K562 (cell line): ENCODE measurements around the gene RAB17. TPM values are rescaled to one million over a fixed set of nuclear protein-coding genes. Genes with fewer than 3 reads are reported as not detected.

Experiments used
- ATAC-seq: fragments of 200-7000 bp; cut with Tn5 transposase; 3 replicates; pipeline ENCODE4 v1.9.1; 2020; ENCODE audit warnings: moderate library complexity
- BruUV-seq: library from RNA; stranded (reverse); fragments of 400-500 nt; replicated peaks from 2 replicates; lab custom pipeline; 2021; lab: Mats Ljungman, UMichigan
- CTCF ChIA-PET: fragments of 300-600 bp; formaldehyde crosslinking; extraction: SDS; loops from one replicate; lab custom pipeline; 2021; ENCODE audit warnings: low intra/inter-chr PET ratio; lab: Yijun Ruan, JAX
- POLR2A ChIA-PET: fragments of 300-600, 350-650 bp; sonication (Branson Sonifier 250); formaldehyde crosslinking; extraction: SDS; loops from one replicate; lab custom pipeline; 2021; ENCODE audit warnings: antibody characterized with exemption, inconsistent platforms; lab: Yijun Ruan, JAX
- DNase-seq, 4 experiments: peaks; one replicate each; pipeline versions ENCODE4 v3.0.0 to v3.0.0-alpha.2; 2011 to 2018; ENCODE audit warnings: low spot score in 3 of 4, mixed read lengths in 3 of 4; ENCODE audit errors: extremely low read depth in 1 of 4
- FAIRE-seq: peaks from 2 replicates; lab custom pipeline; 2011; peaks lifted over from hg19 to GRCh38; lab: Jason Lieb, UNC
- H2AFZ ChIP-seq: 2 replicates; pipeline ENCODE4 v1.6.0; 2011; ENCODE audit warnings: low read depth, low read length, control low read depth, inconsistent platforms
- H3K27ac ChIP-seq: fragments of 200-600 bp; 3 replicates; pipeline ENCODE4 v1.8.0; 2011; ENCODE audit warnings: low read depth, mild to moderate bottlenecking, control low read depth, inconsistent platforms, low read length, moderate library complexity, mixed read lengths; ENCODE audit errors: extremely low read depth
- H3K27me3 ChIP-seq, 2 experiments: fragments of 300-600 bp in 1 of 2; 2 replicates in 1 of 2; 3 replicates in 1 of 2; pipeline versions ENCODE4 v1.6.0 to v1.8.0; 2011; ENCODE audit warnings: inconsistent platforms in 2 of 2, low read length in 2 of 2, mild to moderate bottlenecking in 1 of 2, mixed read lengths in 1 of 2, moderate library complexity in 1 of 2; ENCODE audit not compliant: control insufficient read depth in 2 of 2, insufficient read depth in 2 of 2
- H3K36me3 ChIP-seq: fragments of 300-600 bp; 3 replicates; pipeline ENCODE4 v1.8.0; 2011; ENCODE audit warnings: mild to moderate bottlenecking, low read length, inconsistent platforms; ENCODE audit not compliant: control insufficient read depth, insufficient read depth
- H3K4me1 ChIP-seq, 2 experiments: fragments of 200-600 bp in 1 of 2; replicated peaks in 1 of 2; 2 replicates in 1 of 2; 3 replicates in 1 of 2; pipeline versions ENCODE4 v1.5.1 to v1.8.0; 2011; ENCODE audit warnings: inconsistent platforms in 2 of 2, low read length in 2 of 2, mild to moderate bottlenecking in 1 of 2, mixed read lengths in 1 of 2, moderate library complexity in 1 of 2; ENCODE audit not compliant: control insufficient read depth in 2 of 2, insufficient read depth in 2 of 2
- H3K4me2 ChIP-seq: 2 replicates; pipeline ENCODE4 v1.6.1; 2011; ENCODE audit warnings: low read length, control low read depth, inconsistent platforms, mixed read lengths; ENCODE audit not compliant: insufficient read depth
- H3K4me3 ChIP-seq: fragments of 200-600 bp; sonication (generic), shearing (Covaris generic); 2 replicates; pipeline ENCODE4 v1.5.1; 2016; ENCODE audit warnings: control low read depth, inconsistent platforms
- H3K79me2 ChIP-seq: fragments of 200-600 bp; 3 replicates; pipeline ENCODE4 v1.8.0; 2011; ENCODE audit warnings: low read length, inconsistent platforms; ENCODE audit not compliant: control insufficient read depth, insufficient read depth
- H3K9ac ChIP-seq, 2 experiments: 2 replicates each; pipeline versions ENCODE4 v1.6.0 to v1.6.1; 2011; ENCODE audit warnings: low read depth in 2 of 2, low read length in 2 of 2, control low read depth in 1 of 2, inconsistent platforms in 1 of 2, mild to moderate bottlenecking in 1 of 2, mixed read lengths in 1 of 2; ENCODE audit not compliant: insufficient read depth in 1 of 2
- H3K9me1 ChIP-seq: one replicate; pipeline ENCODE4 v1.6.0; 2011; ENCODE audit warnings: inconsistent platforms, mild to moderate bottlenecking, low read length, moderate library complexity; ENCODE audit not compliant: control insufficient read depth, insufficient read depth
- H3K9me3 ChIP-seq: replicated peaks from 2 replicates; pipeline ENCODE4 v1.5.1; 2011; ENCODE audit warnings: low read depth, low read length, inconsistent platforms; ENCODE audit not compliant: control insufficient read depth, insufficient read depth
- H4K20me1 ChIP-seq: replicated peaks from 2 replicates; pipeline ENCODE4 v1.6.1; 2011; ENCODE audit warnings: low read length, inconsistent platforms, mixed read lengths; ENCODE audit not compliant: control insufficient read depth, insufficient read depth
- KDM5B ChIP-seq: fragments of 200-600 bp; sonication (generic); IDR thresholded peaks from 2 replicates; pipeline ENCODE4 v1.6.1; 2012; ENCODE audit warnings: low read depth, mild to moderate bottlenecking, moderate library complexity, low read length, control low read depth, inconsistent platforms; ENCODE audit not compliant: insufficient replicate concordance
- NEUROD1 ChIP-seq: fragments of 150-350 bp; IDR thresholded peaks from 2 replicates; pipeline ENCODE4 v1.6.1; 2014; ENCODE audit warnings: borderline replicate concordance, low read length, low read depth; ENCODE audit not compliant: partially characterized antibody
- ZNF146 ChIP-seq: IDR thresholded peaks from one replicate; pipeline ENCODE4 v1.6.1; 2018; ENCODE audit warnings: missing compliant biosample characterization; ENCODE audit not compliant: unreplicated experiment
- ZNF589 ChIP-seq: fragments of 200-800 bp; sonication (Bioruptor generic); IDR thresholded peaks from 2 replicates; pipeline ENCODE4 v1.6.1; 2016; ENCODE audit warnings: low read depth, missing genetic modification characterization, missing compliant biosample characterization
- WGBS: fragments of 100-300 bp; shearing (Covaris generic); methylation state at CpG from one replicate; pipeline ENCODE4 v1.1.6; 2016; ENCODE audit warnings: low coverage, mixed read lengths; ENCODE audit not compliant: insufficient coverage; ENCODE audit errors: missing lambda C conversion rate; 5-methylcytosine and 5-hydroxymethylcytosine counted together
- in situ Hi-C: fragments of 300-500 bp; cut with MboI; formaldehyde crosslinking; loops from 4 replicates; pipeline ENCODE4 v1.15.0; 2018; ENCODE audit warnings: inconsistent platforms, mixed read lengths
- intact Hi-C: fragments of 100-400 bp; cut with micrococcal nuclease; formaldehyde crosslinking; loops from 2 replicates; pipeline ENCODE4 v1.14.2; 2022
- polyA plus RNA-seq, 8 experiments: library from polyadenylated mRNA; depleted of rRNA in 4 of 8; stranded (reverse) in 5 of 8; unstranded in 3 of 8; fragments of >200 nt; fragmentation: Nextera tagmentation in 2 of 8; fragmentation: Illumina TruSeq in 1 of 8; extraction: Ambion mirVana in 2 of 8; extraction: Trizol in 1 of 8; gene quantifications; 2 replicates each; pipeline versions ENCODE4 v1.2.1 to v1.2.3, GENCODE V29; 2011 to 2014; ENCODE audit warnings: inconsistent platforms in 1 of 8, missing spikeins in 1 of 8
- total RNA-seq, 7 experiments: library from RNA; depleted of rRNA in 6 of 7; stranded (reverse); fragments of >200 nt in 6 of 7; fragmentation: Illumina TruSeq in 2 of 7; extraction: Trizol in 2 of 7; gene quantifications; 2 replicates each; pipeline versions ENCODE4 v1.2.1 to v1.2.3, GENCODE V29; 2011 to 2021; ENCODE audit warnings: low replicate concordance in 1 of 7
- TF ChIP-seq, protein P1 (sequence below): sonication (generic); formaldehyde crosslinking; IDR thresholded peaks from 2 replicates; pipeline ENCODE4 v1.5.0; 2020; ENCODE audit warnings: missing genetic modification reagents

RAB17 gene
- total and polyA plus RNA-seq, 9 of the 15 experiments (the other 6 are each of a cell fraction or from before 2014, with no cell fraction given) = 0.13 TPM; not detected in 8

DNA sequence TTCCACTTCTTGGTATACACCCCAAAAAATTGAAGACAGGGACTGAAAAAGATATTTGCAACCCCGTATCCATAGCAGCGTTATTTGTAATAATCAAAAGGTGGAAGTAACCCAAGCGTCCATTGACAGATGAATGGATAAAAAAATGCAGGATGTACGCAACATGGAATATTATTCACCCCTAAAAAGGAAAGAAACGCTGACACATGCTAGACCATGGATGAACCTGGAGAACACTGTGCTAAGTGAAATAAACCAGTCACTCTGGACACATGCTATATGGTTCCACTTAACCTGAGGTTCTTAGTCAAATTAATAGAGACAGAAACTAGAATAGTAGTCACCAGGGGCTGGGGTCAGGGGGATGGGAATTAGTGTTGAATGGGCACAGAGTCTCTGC lies 62.8 kb downstream of the RAB17 start:
- intact Hi-C loops = no loop called here

DNA sequence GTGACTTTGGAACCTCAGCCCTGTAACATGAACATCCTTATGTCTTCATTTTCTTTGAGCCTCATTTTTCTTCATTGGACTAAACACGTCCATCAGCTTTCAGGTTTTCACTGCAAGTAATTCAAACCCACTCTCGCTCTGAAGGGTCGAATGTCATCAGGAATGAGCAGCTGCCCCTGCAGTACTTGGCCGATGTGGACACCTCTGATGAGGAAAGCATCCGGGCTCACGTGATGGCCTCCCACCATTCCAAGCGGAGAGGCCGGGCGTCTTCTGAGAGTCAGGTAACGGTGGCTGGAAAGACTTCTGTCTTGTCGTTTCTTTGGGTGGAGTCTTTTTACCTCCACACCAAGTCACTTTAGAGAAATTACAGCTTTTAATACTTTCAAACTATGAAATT lies 63.3 kb downstream of the RAB17 start:
- FAIRE-seq = no peak
- Histone ChIP-seq H3K4me2 (no peak overlapping the region), H3K27ac (no peak overlapping the region), H3K27me3 (peaks cover 0 to 37% of the 10 kb centered on the region in 2 experiments; a peak in 3 of 5 replicates), H3K4me1 (no peaks in the 10 kb centered on the region), H3K9me3 (no peaks in the 10 kb centered on the region), H3K79me2 (no peaks in the 10 kb centered on the region), H3K9ac (no peak overlapping the region), H3K36me3 (no peaks in the 10 kb centered on the region), H3K4me3 (no peak overlapping the region), H2AFZ (no peak overlapping the region), H4K20me1 (no peaks in the 10 kb centered on the region), H3K9me1 (no peaks in the 10 kb centered on the region)
- POLR2A ChIA-PET = no interaction called here
- intact Hi-C loops = no loop called here
- CTCF ChIA-PET = no interaction called here
- no peak for ATAC-seq
- in situ Hi-C loops = no loop called here
- no peak for DNase-seq
- BruUV-seq = no TSS peak
- 1% methylated on average over 11 of the region's 11 CpGs for WGBS
- no peak for TF ChIP-seq KDM5B
- TF ChIP-seq, protein P1, sequence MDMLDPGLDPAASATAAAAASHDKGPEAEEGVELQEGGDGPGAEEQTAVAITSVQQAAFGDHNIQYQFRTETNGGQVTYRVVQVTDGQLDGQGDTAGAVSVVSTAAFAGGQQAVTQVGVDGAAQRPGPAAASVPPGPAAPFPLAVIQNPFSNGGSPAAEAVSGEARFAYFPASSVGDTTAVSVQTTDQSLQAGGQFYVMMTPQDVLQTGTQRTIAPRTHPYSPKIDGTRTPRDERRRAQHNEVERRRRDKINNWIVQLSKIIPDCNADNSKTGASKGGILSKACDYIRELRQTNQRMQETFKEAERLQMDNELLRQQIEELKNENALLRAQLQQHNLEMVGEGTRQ (CRISPR knock-in tag) = peak; percentile 37; the same call in 1 of the 2 replicates

More for the DNA sequence above, 62.8 kb downstream of the RAB17 start:
- BruUV-seq = no TSS peak
- no peaks in the 10 kb centered on the region for H3K4me1 ChIP-seq
- no peak for TF ChIP-seq NEUROD1
- TF ChIP-seq ZNF589 (CRISPR knock-in tag) = no peak
- peak; percentile 50 for TF ChIP-seq ZNF146 (CRISPR knock-in tag)
- 3% methylated on average over 5 of the region's 5 CpGs for WGBS
- no peaks in the 10 kb centered on the region for H3K9me1 ChIP-seq
- H4K20me1 ChIP-seq = no peaks in the 10 kb centered on the region
- H3K4me3 ChIP-seq = no peak overlapping the region
- FAIRE-seq = no peak
- ChIA-PET CTCF (no interaction called here), POLR2A (no interaction called here)
- H3K9me3 ChIP-seq = no peaks in the 10 kb centered on the region
- peaks cover 0 to 40% of the 10 kb centered on the region in 2 experiments; a peak in 3 of 5 replicates for H3K27me3 ChIP-seq
- no peak overlapping the region for H2AFZ ChIP-seq
- in situ Hi-C loops = no loop called here
- no peaks in the 10 kb centered on the region for H3K36me3 ChIP-seq
- no peak overlapping the region for H3K9ac ChIP-seq
- no peak overlapping the region for H3K4me2 ChIP-seq
- no peak for ATAC-seq
- H3K79me2 ChIP-seq = no peaks in the 10 kb centered on the region
- no peak overlapping the region for H3K27ac ChIP-seq
- no peak for DNase-seq
